Hepatocyte (in vitro differentiated cells): ENCODE data around the gene GNB2.

Experiments used
- CTCF ChIP-seq: fragments of 200-600 bp; sonication (generic); IDR thresholded peaks from 2 replicates; pipeline ENCODE4 v1.5.1; 2016; ENCODE audit warnings: antibody characterized with exemption, mild to moderate bottlenecking; ENCODE audit not compliant: poor library complexity
- EZH2 ChIP-seq: fragments of 200-600 bp; sonication (generic); IDR thresholded peaks from 2 replicates; pipeline ENCODE4 v1.6.1; 2016; ENCODE audit warnings: antibody characterized with exemption, mild to moderate bottlenecking, borderline replicate concordance

- TF ChIP-seq CTCF (no peak), EZH2 (peak; percentile 56)
Measured at GRCh38 chr7:100655908-100656674, 17.4 kb upstream of the GNB2 start, which contains the start of gene ACTL6B.
